Measurements from ENCODE around the gene C1QTNF9. TPM values are rescaled to one million over a fixed set of nuclear protein-coding genes. Genes with fewer than 3 reads are reported as not detected.
"Not testable (repeated sequence)": the region's sequence is repeated elsewhere in the genome, so short reads cannot be mapped to it uniquely, and the experiment has no call there.

C1QTNF9 gene
- total RNA-seq: not detected in 2 replicates

GRCh38 chr13:24309300-24309699, at the start of gene C1QTNF9:
Gene C1QTNF9, plus strand, starts transcription at chr13:24309580. Its CDS starts 6,424 bp downstream, at chr13:24316004.
- DNase-seq (ENCODE audit: low read depth in 2 of 2): not testable (repeated sequence)

- DNase-seq (ENCODE audit: low read depth in 2 of 2): no peak
Measured at GRCh38 chr13:24261566-24261965, 47.8 kb upstream of the C1QTNF9 start.

- no peak for DNase-seq (ENCODE audit: low read depth in 2 of 2)
Measured at GRCh38 chr13:24263632-24264031, 45.7 kb upstream of the C1QTNF9 start.

- no peak for DNase-seq (ENCODE audit: low read depth in 2 of 2)
Measured at GRCh38 chr13:24264976-24265375, 44.4 kb upstream of the C1QTNF9 start.

- DNase-seq (ENCODE audit: low read depth in 2 of 2): no peak
Measured at GRCh38 chr13:24265453-24265852, 43.9 kb upstream of the C1QTNF9 start.

- DNase-seq (ENCODE audit: low read depth in 2 of 2): no peak
Measured at GRCh38 chr13:24267274-24267673, 42.1 kb upstream of the C1QTNF9 start.

GRCh38 chr13:24267801-24268200, 41.6 kb upstream of the C1QTNF9 start:
- no peak for DNase-seq (ENCODE audit: low read depth in 2 of 2)

GRCh38 chr13:24269821-24270220, 39.6 kb upstream of the C1QTNF9 start:
- DNase-seq (ENCODE audit: low read depth in 2 of 2): no peak

- DNase-seq (ENCODE audit: low read depth in 2 of 2): peak in 1 of 2 donors; percentile 2
Measured at GRCh38 chr13:24270639-24271141, 38.7 kb upstream of the C1QTNF9 start.

- DNase-seq (ENCODE audit: low read depth in 2 of 2): no peak
Measured at GRCh38 chr13:24271231-24271600, 38.2 kb upstream of the C1QTNF9 start.

- peak; percentile 15 to 47 for DNase-seq (ENCODE audit: low read depth in 2 of 2)
Measured at GRCh38 chr13:24271601-24272451, 37.6 kb upstream of the C1QTNF9 start.

- no peak for DNase-seq (ENCODE audit: low read depth in 2 of 2)
Measured at GRCh38 chr13:24272452-24273161, 36.8 kb upstream of the C1QTNF9 start.

GRCh38 chr13:24273926-24274325, 35.5 kb upstream of the C1QTNF9 start:
- DNase-seq (ENCODE audit: low read depth in 2 of 2): no peak

- no peak for DNase-seq (ENCODE audit: low read depth in 2 of 2)
Measured at GRCh38 chr13:24274452-24275021, 34.8 kb upstream of the C1QTNF9 start.

GRCh38 chr13:24275041-24275440, 34.3 kb upstream of the C1QTNF9 start:
- DNase-seq (ENCODE audit: low read depth in 2 of 2): no peak

- no peak for DNase-seq (ENCODE audit: low read depth in 2 of 2)
Measured at GRCh38 chr13:24276306-24276705, 33.1 kb upstream of the C1QTNF9 start.

- no peak for DNase-seq (ENCODE audit: low read depth in 2 of 2)
Measured at GRCh38 chr13:24276861-24277260, 32.5 kb upstream of the C1QTNF9 start.

GRCh38 chr13:24277761-24278160, 31.6 kb upstream of the C1QTNF9 start:
- no peak for DNase-seq (ENCODE audit: low read depth in 2 of 2)

GRCh38 chr13:24279327-24280110, 29.9 kb upstream of the C1QTNF9 start:
- DNase-seq (ENCODE audit: low read depth in 2 of 2): no peak

GRCh38 chr13:24280720-24281119, 28.7 kb upstream of the C1QTNF9 start:
- no peak for DNase-seq (ENCODE audit: low read depth in 2 of 2)

Measured in dermis microvascular lymphatic vessel endothelial cell (primary cell).